Loucy (cell line): ENCODE data around the gene ABCC8.

Experiments used
- EZH2phosphoT487 ChIP-seq: fragments of 200-600 bp; IDR thresholded peaks from 2 replicates; pipeline ENCODE4 v1.6.1; 2018; ENCODE audit warnings: antibody characterized with exemption, mild to moderate bottlenecking, moderate library complexity, borderline replicate concordance
- TF ChIP-seq, protein P1 (sequence below): fragments of 200-600 bp; sonication (generic); conservative IDR thresholded peaks from 2 replicates; pipeline ENCODE4 v1.5.1; 2014; ENCODE audit warnings: mild to moderate bottlenecking, antibody characterized with exemption, low read length

DNA sequence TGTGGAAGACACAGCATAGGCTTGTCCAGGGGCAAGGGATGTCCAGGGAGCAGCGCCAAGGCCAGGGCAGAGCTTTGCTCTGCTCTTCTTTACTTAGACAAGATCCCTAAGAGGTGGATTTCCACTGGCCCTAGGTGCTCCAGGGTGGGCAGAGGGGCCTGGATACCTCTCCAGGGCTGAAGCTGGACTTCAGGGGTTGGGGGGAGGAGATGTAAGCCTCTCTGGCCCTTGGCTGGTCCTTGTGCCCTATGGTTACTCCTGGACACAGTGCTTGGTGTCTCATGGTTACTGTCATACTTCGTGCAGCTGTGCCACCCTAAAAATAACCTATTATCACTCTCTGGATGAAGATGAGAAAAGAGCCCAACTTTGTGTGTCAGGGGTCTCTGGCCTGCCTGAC is 75.3 kb downstream of the ABCC8 start:
- TF ChIP-seq, protein P1, sequence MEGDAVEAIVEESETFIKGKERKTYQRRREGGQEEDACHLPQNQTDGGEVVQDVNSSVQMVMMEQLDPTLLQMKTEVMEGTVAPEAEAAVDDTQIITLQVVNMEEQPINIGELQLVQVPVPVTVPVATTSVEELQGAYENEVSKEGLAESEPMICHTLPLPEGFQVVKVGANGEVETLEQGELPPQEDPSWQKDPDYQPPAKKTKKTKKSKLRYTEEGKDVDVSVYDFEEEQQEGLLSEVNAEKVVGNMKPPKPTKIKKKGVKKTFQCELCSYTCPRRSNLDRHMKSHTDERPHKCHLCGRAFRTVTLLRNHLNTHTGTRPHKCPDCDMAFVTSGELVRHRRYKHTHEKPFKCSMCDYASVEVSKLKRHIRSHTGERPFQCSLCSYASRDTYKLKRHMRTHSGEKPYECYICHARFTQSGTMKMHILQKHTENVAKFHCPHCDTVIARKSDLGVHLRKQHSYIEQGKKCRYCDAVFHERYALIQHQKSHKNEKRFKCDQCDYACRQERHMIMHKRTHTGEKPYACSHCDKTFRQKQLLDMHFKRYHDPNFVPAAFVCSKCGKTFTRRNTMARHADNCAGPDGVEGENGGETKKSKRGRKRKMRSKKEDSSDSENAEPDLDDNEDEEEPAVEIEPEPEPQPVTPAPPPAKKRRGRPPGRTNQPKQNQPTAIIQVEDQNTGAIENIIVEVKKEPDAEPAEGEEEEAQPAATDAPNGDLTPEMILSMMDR: no peak
- TF ChIP-seq EZH2phosphoT487: no peak
